ENCODE measurements around the gene MLXIP. TPM values are rescaled to one million over a fixed set of nuclear protein-coding genes. Genes with fewer than 3 reads are reported as not detected.

The MLXIP gene
- total and polyA plus RNA-seq, 2 of the 4 experiments (the other 2 are of a cell fraction), result 2.7 to 10.8 TPM

DNA sequence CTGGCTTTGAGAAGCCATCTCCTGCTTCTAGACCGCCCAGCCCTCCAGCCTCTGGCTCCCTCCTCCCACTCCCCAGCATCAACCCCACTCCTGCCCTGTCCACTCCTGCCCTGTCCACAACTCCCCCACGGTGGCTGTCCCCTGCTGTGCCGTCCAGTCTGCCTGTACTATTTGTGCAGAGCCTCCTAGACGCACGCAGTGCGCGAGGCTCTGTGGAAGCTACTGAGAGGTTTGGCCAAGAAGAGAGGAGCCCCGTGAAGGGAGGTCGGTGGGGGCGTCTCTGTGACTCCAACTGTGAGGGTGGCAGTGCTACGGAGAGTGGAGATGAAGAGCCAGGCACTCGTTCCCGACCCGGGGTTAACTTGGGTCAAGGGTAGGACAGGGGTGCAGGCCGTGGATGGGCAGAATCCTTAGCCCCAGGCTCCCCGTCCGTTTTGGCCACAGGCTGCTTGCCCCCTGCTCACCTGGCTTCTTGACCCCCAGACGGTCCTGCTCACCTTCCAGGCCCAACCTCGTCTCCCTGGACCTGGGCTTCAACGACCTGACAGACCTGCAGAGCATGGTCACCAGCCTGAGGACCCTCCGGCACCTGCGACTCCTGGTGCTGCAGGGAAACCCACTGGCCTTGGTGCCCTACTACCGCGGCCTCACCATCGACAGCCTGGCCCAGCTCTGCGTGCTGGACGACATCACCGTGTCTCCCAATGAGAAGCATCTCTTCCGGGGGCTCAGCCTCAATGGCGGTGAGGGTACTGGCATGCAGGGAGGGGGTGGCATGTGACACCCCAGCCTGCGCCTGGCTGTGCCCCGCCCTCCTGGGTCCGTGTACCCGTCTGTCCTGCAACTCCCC is 111.3 kb downstream of the MLXIP start:
- POLR2A ChIA-PET (ENCODE audit: unreplicated experiment), result no interaction called here
- CTCF ChIA-PET, result interaction anchor here (0.7 to 1.8 kb wide), 4 partner anchors 42 to 274 kb away, joined by 3 to 11 read pairs (median 4); no protein-coding TSS in a partner anchor
- no TSS peak for BruUV-seq (replicated peaks)

More for the DNA sequence above, 111.3 kb downstream of the MLXIP start:
- Histone ChIP-seq H4K91ac (ENCODE audit: insufficient read depth, low read depth, low read length) (no peak overlapping the region), H3K9me3 (ENCODE audit: control insufficient read depth, insufficient read depth, low read length) (no peaks in the 10 kb centered on the region), H3K56ac (ENCODE audit: extremely low read depth, insufficient read depth, low read length) (no peak overlapping the region), H2BK20ac (ENCODE audit: low read depth, low read length) (no peak overlapping the region), H2BK120ac (ENCODE audit: low read depth, low read length) (no peak overlapping the region), H3K9ac (ENCODE audit: low read depth, low read length) (no peak overlapping the region), H2AFZ (replicated peaks; ENCODE audit: low read length, poor library complexity) (no peak overlapping the region), H4K8ac (ENCODE audit: low read depth in 2 of 2, low read length in 2 of 2) (no peak overlapping the region), H3K18ac (ENCODE audit: low read depth, low read length) (no peak overlapping the region), H3K36me3 (ENCODE audit: control insufficient read depth, insufficient read depth, low read length) (no peaks in the 10 kb centered on the region), H3K27me3 (ENCODE audit: control insufficient read depth, insufficient read depth, low read length) (no peaks in the 10 kb centered on the region), H3K4me2 (ENCODE audit: low read depth, low read length) (no peak overlapping the region), H3K4me1 (ENCODE audit: control insufficient read depth, insufficient read depth, low read length) (peaks cover 3% of the 10 kb centered on the region; the same call in 1 of the 2 replicates), H4K5ac (ENCODE audit: low read depth, low read length) (no peak overlapping the region), H2AK9ac (replicated peaks; ENCODE audit: low read depth, low read length, poor library complexity) (no peak overlapping the region), H3K27ac (ENCODE audit: insufficient read depth, low read length) (no peak overlapping the region), H2AK5ac (ENCODE audit: low read depth, low read length) (no peak overlapping the region), H3K4ac (ENCODE audit: low read depth, low read length) (no peak overlapping the region), H3K23ac (ENCODE audit: low read depth, low read length) (no peak overlapping the region), H3K4me3 (ENCODE audit: insufficient read depth, low read depth, low read length) (no peak overlapping the region), H2BK15ac (ENCODE audit: low read depth, low read length) (no peak overlapping the region), H3K9me1 (ENCODE audit: insufficient read depth, low read length) (no peaks in the 10 kb centered on the region), H2BK5ac (ENCODE audit: low read depth, low read length, poor library complexity, severe bottlenecking) (no peak overlapping the region), H4K20me1 (ENCODE audit: insufficient read depth, low read length) (no peaks in the 10 kb centered on the region), H3K14ac (replicated peaks; ENCODE audit: low read depth, low read length) (no peak overlapping the region), H3K79me1 (ENCODE audit: low read depth in 1 of 2, low read length in 2 of 2) (no peaks in the 10 kb centered on the region)
- dilution Hi-C loops (cut with HindIII; ENCODE audit: low sequenced_read_pairs, unreplicated experiment), result no loop called here
- ATAC-seq (ENCODE audit: low read depth) (no peak), DNase-seq (no peak)
- in situ Hi-C loops (cut with MboI; ENCODE audit: low sequenced_read_pairs), result loop anchor here (5.0 kb wide), 2 partner anchors 58 to 133 kb away; no protein-coding TSS in a partner anchor
- intact Hi-C loops (cut with micrococcal nuclease), result no loop called here
- WGBS, 2 experiments (ENCODE audit: extremely low coverage in 2 of 2, insufficient read length in 1 of 2), result 89% methylated on average over 22 of the region's 34 CpGs; no CpG with 5 or more reads in 1 of the 2 experiments
- TF ChIP-seq RAD21 (IDR thresholded peaks at IDR 0.05; ENCODE audit: low read length) (no peak), POLR2A (IDR thresholded peaks at IDR 0.05; ENCODE audit: low read depth, low read length) (no peak), RCOR1 (IDR thresholded peaks at IDR 0.05; ENCODE audit: insufficient replicate concordance, low read length) (no peak), SMC3 (IDR thresholded peaks at IDR 0.05; ENCODE audit: low read depth, low read length) (no peak), MXI1 (IDR thresholded peaks at IDR 0.05; ENCODE audit: borderline replicate concordance, low read depth, low read length) (no peak)
- TF ChIP-seq, protein P1, sequence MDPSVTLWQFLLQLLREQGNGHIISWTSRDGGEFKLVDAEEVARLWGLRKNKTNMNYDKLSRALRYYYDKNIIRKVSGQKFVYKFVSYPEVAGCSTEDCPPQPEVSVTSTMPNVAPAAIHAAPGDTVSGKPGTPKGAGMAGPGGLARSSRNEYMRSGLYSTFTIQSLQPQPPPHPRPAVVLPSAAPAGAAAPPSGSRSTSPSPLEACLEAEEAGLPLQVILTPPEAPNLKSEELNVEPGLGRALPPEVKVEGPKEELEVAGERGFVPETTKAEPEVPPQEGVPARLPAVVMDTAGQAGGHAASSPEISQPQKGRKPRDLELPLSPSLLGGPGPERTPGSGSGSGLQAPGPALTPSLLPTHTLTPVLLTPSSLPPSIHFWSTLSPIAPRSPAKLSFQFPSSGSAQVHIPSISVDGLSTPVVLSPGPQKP (IDR thresholded peaks at IDR 0.05; ENCODE audit: borderline replicate concordance, low read depth, low read length), result no peak

Measured in IMR-90 (cell line).